Progenitor cell of endocrine pancreas (in vitro differentiated cells): ENCODE results near the gene DAPK1. TPM values are rescaled to one million over a fixed set of nuclear protein-coding genes. Genes with fewer than 3 reads are reported as not detected.
A peak's percentile ranks its signal among the peaks of the same experiment; 100 is the strongest.

Experiments used
- DNase-seq: peaks from one replicate; pipeline ENCODE4 v3.0.0; 2021; ENCODE audit warnings: low spot score; ENCODE audit not compliant: unreplicated experiment
- H3K27ac Mint-ChIP-seq: 2 replicates; pipeline ENCODE4 v1.8.0; 2021; ENCODE audit warnings: mild to moderate bottlenecking, moderate library complexity, mixed read lengths
- H3K27me3 Mint-ChIP-seq: 2 replicates; pipeline ENCODE4 v1.8.0; 2021; ENCODE audit warnings: mixed read lengths
- H3K36me3 Mint-ChIP-seq: 2 replicates; pipeline ENCODE4 v1.8.0; 2022; ENCODE audit warnings: mixed read lengths; ENCODE audit not compliant: insufficient read depth
- H3K4me1 Mint-ChIP-seq: 2 replicates; pipeline ENCODE4 v1.8.0; 2021; ENCODE audit warnings: low read depth, mixed read lengths
- H3K4me3 Mint-ChIP-seq: 2 replicates; pipeline ENCODE4 v1.8.0; 2021; ENCODE audit warnings: low read depth, mild to moderate bottlenecking, moderate library complexity, mixed read lengths
- H3K9me3 Mint-ChIP-seq: 2 replicates; pipeline ENCODE4 v1.8.0; 2021; ENCODE audit warnings: low read depth, mixed read lengths
- total RNA-seq: library from RNA; stranded (reverse); gene quantifications from 2 replicates; pipeline ENCODE4 v1.2.1, GENCODE V29; 2021
- TF ChIP-seq, protein P1 (sequence below): fragments of 200-600 bp; sonication (generic); IDR thresholded peaks from one replicate; pipeline ENCODE4 v1.5.0; 2021; ENCODE audit warnings: antibody characterized with exemption, mild to moderate bottlenecking; ENCODE audit not compliant: unreplicated experiment

The DAPK1 gene
- total RNA-seq, 1 donor from 2014 or later = 202 TPM

DNA sequence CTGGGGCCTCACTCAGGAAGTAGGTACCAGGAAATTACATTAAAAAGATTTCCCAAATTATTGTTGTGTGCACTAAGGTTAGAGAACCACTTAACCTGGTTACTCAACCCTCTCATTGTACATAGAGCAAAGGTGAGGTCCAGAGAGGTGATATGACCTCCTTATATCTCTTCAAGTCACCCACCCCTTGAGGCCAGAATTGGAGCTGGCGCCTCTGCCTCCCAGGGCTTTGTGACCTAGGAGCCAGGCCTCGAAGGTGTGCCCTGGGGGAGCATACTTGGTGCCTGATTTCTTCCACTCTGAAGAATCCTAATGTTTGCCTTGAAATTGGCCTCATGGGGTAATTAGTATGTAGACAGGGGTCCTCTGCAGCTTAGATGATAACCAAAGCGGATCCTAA, 133.2 kb downstream of the DAPK1 start:
- peaks cover 3% of the 10 kb centered on the region for H3K4me1 Mint-ChIP-seq
- H3K27ac Mint-ChIP-seq = no peak overlapping the region
- no peak overlapping the region for H3K4me3 Mint-ChIP-seq
- peaks cover 32% of the 10 kb centered on the region for H3K36me3 Mint-ChIP-seq
- TF ChIP-seq, protein P1, sequence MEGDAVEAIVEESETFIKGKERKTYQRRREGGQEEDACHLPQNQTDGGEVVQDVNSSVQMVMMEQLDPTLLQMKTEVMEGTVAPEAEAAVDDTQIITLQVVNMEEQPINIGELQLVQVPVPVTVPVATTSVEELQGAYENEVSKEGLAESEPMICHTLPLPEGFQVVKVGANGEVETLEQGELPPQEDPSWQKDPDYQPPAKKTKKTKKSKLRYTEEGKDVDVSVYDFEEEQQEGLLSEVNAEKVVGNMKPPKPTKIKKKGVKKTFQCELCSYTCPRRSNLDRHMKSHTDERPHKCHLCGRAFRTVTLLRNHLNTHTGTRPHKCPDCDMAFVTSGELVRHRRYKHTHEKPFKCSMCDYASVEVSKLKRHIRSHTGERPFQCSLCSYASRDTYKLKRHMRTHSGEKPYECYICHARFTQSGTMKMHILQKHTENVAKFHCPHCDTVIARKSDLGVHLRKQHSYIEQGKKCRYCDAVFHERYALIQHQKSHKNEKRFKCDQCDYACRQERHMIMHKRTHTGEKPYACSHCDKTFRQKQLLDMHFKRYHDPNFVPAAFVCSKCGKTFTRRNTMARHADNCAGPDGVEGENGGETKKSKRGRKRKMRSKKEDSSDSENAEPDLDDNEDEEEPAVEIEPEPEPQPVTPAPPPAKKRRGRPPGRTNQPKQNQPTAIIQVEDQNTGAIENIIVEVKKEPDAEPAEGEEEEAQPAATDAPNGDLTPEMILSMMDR = no peak
- DNase-seq = no peak
- H3K27me3 Mint-ChIP-seq = no peaks in the 10 kb centered on the region
- no peaks in the 10 kb centered on the region for H3K9me3 Mint-ChIP-seq

DNA sequence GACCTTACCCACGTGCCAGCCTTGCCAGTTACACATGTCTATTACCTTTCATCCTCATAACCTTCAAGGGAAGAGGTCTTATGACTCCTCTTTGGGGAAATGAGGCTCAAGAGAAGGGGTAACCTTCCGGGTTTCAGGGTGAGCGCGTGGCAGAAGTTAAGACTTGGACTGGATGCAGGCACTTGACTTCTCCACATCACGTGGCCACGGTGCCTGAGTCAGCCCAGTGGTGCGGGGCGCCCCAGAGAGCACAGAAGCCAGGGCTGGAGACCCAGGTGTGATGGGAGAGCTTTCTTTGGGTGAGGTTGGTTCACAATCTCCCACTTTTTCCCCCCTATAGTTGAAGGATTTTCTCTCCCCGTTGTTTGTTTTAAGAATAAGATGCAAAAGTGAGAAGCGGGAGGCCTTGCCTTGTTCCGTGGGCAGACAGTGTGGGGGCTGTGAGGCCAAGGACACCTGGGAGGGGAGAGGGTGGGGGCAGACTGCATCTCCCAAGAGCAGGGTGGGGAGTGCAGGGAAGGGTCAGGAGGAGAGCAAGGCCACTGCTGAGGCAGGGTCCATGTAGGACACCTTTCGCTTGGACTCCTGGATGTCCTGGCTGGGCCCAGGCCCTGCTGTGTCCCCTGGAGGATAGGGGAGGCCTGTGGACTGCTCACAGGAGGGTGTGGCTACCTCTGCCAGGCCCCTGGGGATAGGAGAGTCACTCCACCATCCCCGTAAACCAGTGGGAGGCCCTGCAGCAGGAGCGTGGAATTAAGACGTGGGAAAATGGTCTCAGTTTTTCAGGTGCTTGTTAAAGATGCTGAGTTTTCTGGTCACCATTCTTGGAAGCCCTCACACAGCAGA, 138.2 kb downstream of the DAPK1 start:
- DNase-seq = no peak
- H3K36me3 Mint-ChIP-seq = peaks cover 40% of the 10 kb centered on the region

DNA sequence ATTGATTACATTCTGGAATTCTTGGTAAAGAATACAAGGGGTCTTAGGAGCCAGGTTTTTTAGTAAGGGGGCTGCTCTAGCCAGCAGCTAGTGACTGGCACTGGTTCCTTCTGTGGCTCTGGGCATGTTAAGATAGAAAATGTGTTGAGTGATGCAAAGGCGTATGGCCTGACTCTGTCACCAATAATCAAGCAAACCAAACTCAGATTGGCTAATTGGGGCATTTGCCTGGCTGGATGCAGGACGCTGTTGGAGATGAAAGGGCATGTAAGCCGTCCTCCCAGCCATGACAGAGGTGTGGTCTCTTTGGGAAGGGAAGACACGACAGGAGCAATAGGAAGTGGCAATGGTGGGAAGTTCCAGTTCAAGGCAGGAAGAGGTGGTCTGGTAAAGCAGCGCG, 140.6 kb downstream of the DAPK1 start:
- peaks cover 40% of the 10 kb centered on the region for H3K36me3 Mint-ChIP-seq
- DNase-seq = no peak
- no peaks in the 10 kb centered on the region for H3K27me3 Mint-ChIP-seq
- H3K9me3 Mint-ChIP-seq = no peaks in the 10 kb centered on the region
- TF ChIP-seq, protein P1 = no peak
- H3K27ac Mint-ChIP-seq = peak overlapping the region; percentile 25
- H3K4me3 Mint-ChIP-seq = no peak overlapping the region
- H3K4me1 Mint-ChIP-seq = peaks cover 14% of the 10 kb centered on the region

More for the DNA sequence above, 138.2 kb downstream of the DAPK1 start:
- Mint-ChIP-seq H3K27ac (peak overlapping the region; percentile 29), H3K4me3 (no peak overlapping the region), H3K4me1 (peaks cover 3% of the 10 kb centered on the region), H3K27me3 (no peaks in the 10 kb centered on the region), H3K9me3 (no peaks in the 10 kb centered on the region)
- TF ChIP-seq, protein P1 = no peak

DNA sequence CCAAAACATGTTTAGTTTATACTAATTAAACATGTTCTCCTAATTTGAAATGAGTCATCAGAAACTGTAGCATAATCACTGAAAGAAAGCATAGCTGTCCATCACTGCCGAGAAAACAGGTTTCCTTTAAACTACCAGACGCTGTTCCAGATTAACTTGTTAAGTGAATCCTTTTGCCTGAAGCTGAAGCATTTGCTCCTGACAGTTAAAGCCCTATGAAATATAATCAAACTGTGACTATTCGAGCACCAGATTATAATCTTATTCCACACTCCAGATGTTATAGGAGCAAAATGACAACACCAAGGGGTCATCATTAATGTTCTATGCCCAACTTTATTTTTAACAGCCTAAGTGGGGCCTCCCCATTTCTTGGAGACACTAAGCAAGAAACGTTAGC, 142.3 kb downstream of the DAPK1 start:
- no peaks in the 10 kb centered on the region for H3K27me3 Mint-ChIP-seq
- DNase-seq = no peak
- peaks cover 35% of the 10 kb centered on the region for H3K36me3 Mint-ChIP-seq
- H3K4me3 Mint-ChIP-seq = no peak overlapping the region
- H3K4me1 Mint-ChIP-seq = peaks cover 28% of the 10 kb centered on the region
- TF ChIP-seq, protein P1 = no peak
- no peaks in the 10 kb centered on the region for H3K9me3 Mint-ChIP-seq
- H3K27ac Mint-ChIP-seq = no peak overlapping the region

DNA sequence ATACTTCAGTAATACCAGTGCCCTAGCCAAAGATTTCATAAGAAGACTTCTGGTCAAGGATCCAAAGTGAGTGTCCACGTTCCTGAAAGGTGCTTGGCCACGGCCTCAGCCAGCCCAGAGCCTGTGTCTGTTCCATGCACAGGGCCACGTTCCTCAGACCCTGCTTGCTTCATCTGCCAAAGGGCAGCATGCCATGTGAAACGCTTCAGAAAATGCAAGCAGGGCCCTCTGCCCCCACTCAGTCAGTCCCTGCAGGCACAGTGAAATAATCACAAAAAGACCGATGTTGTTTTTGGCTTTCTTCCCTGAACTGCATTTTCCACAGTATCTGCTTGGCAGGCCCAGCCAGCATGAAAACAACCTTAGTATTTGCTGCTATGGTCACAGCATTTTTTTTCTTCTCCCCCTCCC, 142.7 kb downstream of the DAPK1 start:
- Mint-ChIP-seq H3K9me3 (no peaks in the 10 kb centered on the region), H3K27me3 (no peaks in the 10 kb centered on the region), H3K36me3 (peaks cover 35% of the 10 kb centered on the region), H3K27ac (no peak overlapping the region), H3K4me3 (no peak overlapping the region), H3K4me1 (peaks cover 29% of the 10 kb centered on the region)
- DNase-seq = no peak
- TF ChIP-seq, protein P1 = no peak
